Loucy (cell line): ENCODE measurements around the gene TRERF1.

Source experiments
- EZH2phosphoT487 ChIP-seq: fragments of 200-600 bp; IDR thresholded peaks from 2 replicates; pipeline ENCODE4 v1.6.1; 2018; ENCODE audit warnings: antibody characterized with exemption, mild to moderate bottlenecking, moderate library complexity, borderline replicate concordance
- TF ChIP-seq, protein P1 (sequence below): fragments of 200-600 bp; sonication (generic); conservative IDR thresholded peaks from 2 replicates; pipeline ENCODE4 v1.5.1; 2014; ENCODE audit warnings: mild to moderate bottlenecking, antibody characterized with exemption, low read length

DNA sequence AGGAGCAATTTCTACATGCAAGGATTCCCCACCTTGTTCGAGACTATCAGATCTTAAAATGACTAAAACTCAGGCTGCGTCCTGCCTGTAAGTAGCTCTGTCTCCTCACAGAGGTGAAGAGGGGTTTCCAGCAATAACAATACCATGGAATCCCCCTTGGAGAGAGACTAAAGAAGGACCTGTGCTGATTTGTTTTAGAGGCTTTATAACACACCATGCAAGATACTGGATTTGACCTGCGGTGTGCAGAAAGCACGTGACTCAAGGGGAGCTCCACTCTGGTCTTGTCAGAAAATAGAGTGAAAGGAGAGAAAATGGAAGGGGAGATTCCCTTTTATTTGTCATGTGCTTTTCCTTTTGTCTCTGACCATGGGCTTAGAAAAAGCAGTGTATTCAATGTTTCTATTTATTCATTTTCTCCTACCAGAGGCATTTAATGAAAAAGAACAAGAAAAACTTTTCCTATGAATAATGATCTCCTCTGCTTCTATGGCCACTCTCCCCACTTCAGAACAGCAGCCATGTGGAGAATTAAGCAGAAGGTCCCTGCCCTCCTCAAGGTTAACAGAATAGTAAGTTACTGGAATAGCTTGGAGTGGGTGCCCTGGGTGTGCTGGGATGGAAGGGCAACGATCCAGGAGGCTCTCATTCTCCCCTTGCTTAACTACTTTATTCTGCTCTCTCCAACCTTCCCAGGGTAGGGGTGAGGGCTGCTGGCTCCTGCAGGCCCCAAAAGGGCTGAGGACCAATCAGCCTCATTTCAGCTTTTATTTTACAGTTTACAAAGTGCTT is 214.8 kb downstream of the TRERF1 start:
- TF ChIP-seq, protein P1, sequence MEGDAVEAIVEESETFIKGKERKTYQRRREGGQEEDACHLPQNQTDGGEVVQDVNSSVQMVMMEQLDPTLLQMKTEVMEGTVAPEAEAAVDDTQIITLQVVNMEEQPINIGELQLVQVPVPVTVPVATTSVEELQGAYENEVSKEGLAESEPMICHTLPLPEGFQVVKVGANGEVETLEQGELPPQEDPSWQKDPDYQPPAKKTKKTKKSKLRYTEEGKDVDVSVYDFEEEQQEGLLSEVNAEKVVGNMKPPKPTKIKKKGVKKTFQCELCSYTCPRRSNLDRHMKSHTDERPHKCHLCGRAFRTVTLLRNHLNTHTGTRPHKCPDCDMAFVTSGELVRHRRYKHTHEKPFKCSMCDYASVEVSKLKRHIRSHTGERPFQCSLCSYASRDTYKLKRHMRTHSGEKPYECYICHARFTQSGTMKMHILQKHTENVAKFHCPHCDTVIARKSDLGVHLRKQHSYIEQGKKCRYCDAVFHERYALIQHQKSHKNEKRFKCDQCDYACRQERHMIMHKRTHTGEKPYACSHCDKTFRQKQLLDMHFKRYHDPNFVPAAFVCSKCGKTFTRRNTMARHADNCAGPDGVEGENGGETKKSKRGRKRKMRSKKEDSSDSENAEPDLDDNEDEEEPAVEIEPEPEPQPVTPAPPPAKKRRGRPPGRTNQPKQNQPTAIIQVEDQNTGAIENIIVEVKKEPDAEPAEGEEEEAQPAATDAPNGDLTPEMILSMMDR: no peak
- TF ChIP-seq EZH2phosphoT487: no peak
